Sigmoid colon (tissue), 4 donors: Measurements from ENCODE around the gene ZNF253.

Experiments
- CTCF ChIP-seq, 4 experiments: fragments of 450-650 bp in 3 of 4; fragments of 200-600 bp in 1 of 4; IDR thresholded peaks; one replicate each; pipeline ENCODE4 v1.5.1; 2016 to 2019; ENCODE audit warnings: antibody characterized with exemption in 4 of 4, mild to moderate bottlenecking in 3 of 4, moderate library complexity in 2 of 4
- EP300 ChIP-seq, 4 donors: sonication (generic); formaldehyde crosslinking; IDR thresholded peaks; one replicate each; pipeline ENCODE4 v1.6.1; 2017; ENCODE audit warnings: antibody characterized with exemption in 4 of 4

- TF ChIP-seq EP300 (IDR thresholded peaks at IDR 0.05): no peak
- TF ChIP-seq CTCF (IDR thresholded peaks at IDR 0.05): no peak
These were observed 1.0 kb downstream of the ZNF253 start for GRCh38 chr19:19866611-19867248.
